Thoracic aorta (tissue), 2 donors: Measurements from ENCODE around the gene PCBP4. TPM values are rescaled to one million over a fixed set of nuclear protein-coding genes. Genes with fewer than 3 reads are reported as not detected.
A peak's percentile ranks its signal among the peaks of the same experiment; 100 is the strongest.

Experiments used
- ATAC-seq: fragments of 150-250 bp; one replicate; pipeline ENCODE4 v1.8.0; 2017; ENCODE audit warnings: low read depth; ENCODE audit not compliant: insufficient number of reproducible peaks, low FRiP score
- DNase-seq: peaks from one replicate; pipeline ENCODE4 v3.0.0-alpha.2; 2020; ENCODE audit warnings: low spot score
- H3K27ac ChIP-seq, 2 donors: fragments of 200-600 bp; sonication (generic); 1 replicate in 1 of 2; 2 replicates in 1 of 2; pipeline ENCODE4 v1.5.1; 2016; ENCODE audit warnings: mild to moderate bottlenecking in 2 of 2, moderate library complexity in 2 of 2
- H3K27me3 ChIP-seq: fragments of 200-600 bp; sonication (generic); replicated peaks from 2 replicates; pipeline ENCODE4 v1.6.0; 2016; ENCODE audit warnings: mild to moderate bottlenecking; ENCODE audit not compliant: insufficient read depth
- H3K36me3 ChIP-seq: fragments of 200-600 bp; sonication (generic); one replicate; pipeline ENCODE4 v1.5.1; 2016
- H3K4me1 ChIP-seq, 2 donors: fragments of 200-600 bp; sonication (generic); 1 replicate in 1 of 2; 2 replicates in 1 of 2; pipeline versions ENCODE4 v1.5.1 to v1.6.0; 2016; ENCODE audit warnings: low read depth in 2 of 2, mild to moderate bottlenecking in 1 of 2; ENCODE audit not compliant: control insufficient read depth in 1 of 2
- H3K4me3 ChIP-seq: fragments of 200-600 bp; sonication (generic); 2 replicates; pipeline ENCODE4 v1.5.1; 2016; ENCODE audit warnings: mild to moderate bottlenecking
- H3K9me3 ChIP-seq: fragments of 200-600 bp; sonication (generic); 2 replicates; pipeline ENCODE4 v1.5.1; 2016
- CTCF ChIP-seq: fragments of 200-600 bp; sonication (generic); IDR thresholded peaks from one replicate; pipeline ENCODE4 v1.5.1; 2019; ENCODE audit warnings: antibody characterized with exemption
- total RNA-seq, 2 donors: library from RNA; depleted of rRNA; stranded (reverse); fragments of >200 nt; gene quantifications; one replicate each; pipeline versions ENCODE4 v1.1.0 to v1.2.3, GENCODE V29; 2016

The PCBP4 gene
- total RNA-seq, 2 donors from 2014 or later = 127 to 144 TPM

- DNase-seq = no peak
- ATAC-seq = no peak
- no peak for TF ChIP-seq CTCF
- no peak overlapping the region for H3K27ac ChIP-seq
- no peaks in the 10 kb centered on the region for H3K36me3 ChIP-seq
- H3K4me1 ChIP-seq = peaks cover 12 to 27% of the 10 kb centered on the region in 2 donors
- H3K27me3 ChIP-seq = no peaks in the 10 kb centered on the region
- no peaks in the 10 kb centered on the region for H3K9me3 ChIP-seq
- no peak overlapping the region for H3K4me3 ChIP-seq
Observed at GRCh38 chr3:51944451-51945021, 22.7 kb downstream of the PCBP4 start.

DNA sequence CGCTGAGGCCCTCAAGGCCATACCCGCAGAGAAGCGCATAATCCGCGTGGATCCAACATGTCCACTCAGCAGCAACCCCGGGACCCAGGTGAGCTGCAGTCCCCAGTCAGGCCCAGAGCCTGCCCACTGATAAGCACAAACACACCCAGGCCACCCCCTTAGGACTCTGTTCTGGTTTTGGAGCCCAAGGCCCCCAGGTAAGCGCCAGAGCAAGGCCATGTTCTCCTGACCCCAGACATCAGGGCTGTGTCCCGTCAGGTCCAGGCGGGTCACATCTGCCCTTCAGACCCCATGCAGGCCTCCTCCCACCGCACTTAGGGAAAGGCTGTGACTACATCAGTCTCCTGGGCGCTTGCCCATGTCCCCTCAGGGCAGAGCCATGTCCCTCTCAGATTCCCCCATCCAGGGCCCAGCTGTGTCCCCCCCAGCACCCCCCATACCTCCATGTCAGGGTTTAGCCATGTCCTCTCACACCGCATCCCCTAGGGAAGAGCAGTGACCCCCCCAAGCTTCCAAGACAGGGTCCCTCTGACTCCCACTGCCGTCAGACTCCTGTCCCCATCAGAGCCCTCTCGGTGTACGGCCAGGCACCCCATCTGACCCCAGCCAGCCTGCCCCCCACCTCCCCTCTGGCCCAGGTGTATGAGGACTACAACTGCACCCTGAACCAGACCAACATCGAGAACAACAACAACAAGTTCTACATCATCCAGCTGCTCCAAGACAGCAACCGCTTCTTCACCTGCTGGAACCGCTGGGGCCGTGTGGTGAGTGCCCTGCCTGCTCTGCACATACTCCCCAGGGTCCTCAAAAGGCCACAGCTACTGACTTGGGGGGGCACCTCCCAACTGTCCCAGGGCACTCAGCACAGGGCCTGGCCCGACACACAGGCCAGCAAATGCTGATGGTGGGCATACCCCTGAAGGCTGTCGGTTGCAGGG, 23.5 kb downstream of the PCBP4 start:
- Histone ChIP-seq H3K36me3 (no peaks in the 10 kb centered on the region), H3K9me3 (no peaks in the 10 kb centered on the region), H3K4me3 (peak overlapping the region; percentile 86), H3K27me3 (no peaks in the 10 kb centered on the region), H3K27ac (peak overlapping the region; percentile 94 to 98), H3K4me1 (peaks cover 12 to 27% of the 10 kb centered on the region in 2 donors)
- TF ChIP-seq CTCF = no peak
- DNase-seq (no peak), ATAC-seq (no peak)

DNA sequence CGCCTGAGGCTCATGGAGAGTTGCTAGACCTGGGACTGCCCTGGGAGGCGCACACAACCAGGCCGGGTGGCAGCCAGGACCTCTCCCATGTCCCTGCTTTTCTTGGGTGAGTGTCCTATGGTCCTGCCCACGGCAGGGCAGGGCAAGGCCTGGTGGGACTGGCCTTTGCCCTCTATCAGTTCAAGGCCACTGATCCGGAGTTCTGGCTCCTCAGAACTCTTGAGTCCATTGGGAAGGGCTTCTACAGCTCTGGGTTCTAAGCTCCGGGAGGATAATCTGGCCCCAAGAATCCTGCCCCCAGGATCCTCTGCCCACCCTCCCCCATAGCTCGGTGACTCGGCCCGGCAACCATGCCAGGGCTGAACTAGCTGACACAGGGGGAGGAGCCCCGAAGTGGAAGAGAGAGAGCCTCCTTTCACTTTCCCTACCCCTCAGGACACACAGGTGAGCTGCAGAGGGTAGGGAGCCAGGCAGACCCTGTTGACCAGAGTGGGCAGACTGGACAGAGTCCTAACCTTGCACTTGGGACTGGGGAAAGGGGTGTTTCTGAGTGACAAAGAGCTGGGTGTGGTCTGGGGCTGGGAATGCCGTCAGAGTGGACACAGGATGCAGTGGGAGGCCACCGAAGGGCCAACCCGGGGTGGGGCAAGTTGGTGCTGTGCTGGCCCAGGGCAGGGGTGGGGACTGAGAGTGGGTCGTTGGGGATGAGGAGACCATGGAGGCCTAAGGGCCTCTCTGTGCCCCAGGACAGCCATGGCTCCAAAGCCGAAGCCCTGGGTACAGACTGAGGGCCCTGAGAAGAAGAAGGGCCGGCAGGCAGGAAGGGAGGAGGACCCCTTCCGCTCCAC, 24.4 kb downstream of the PCBP4 start:
- no peaks in the 10 kb centered on the region for H3K9me3 ChIP-seq
- H3K27me3 ChIP-seq = no peaks in the 10 kb centered on the region
- no peaks in the 10 kb centered on the region for H3K36me3 ChIP-seq
- H3K4me3 ChIP-seq = peak overlapping the region; percentile 86
- DNase-seq (no peak), ATAC-seq (peak; percentile 32)
- no peak for TF ChIP-seq CTCF
- peak overlapping the region; percentile 94 to 98 for H3K27ac ChIP-seq
- H3K4me1 ChIP-seq = peaks cover 12 to 27% of the 10 kb centered on the region in 2 donors

DNA sequence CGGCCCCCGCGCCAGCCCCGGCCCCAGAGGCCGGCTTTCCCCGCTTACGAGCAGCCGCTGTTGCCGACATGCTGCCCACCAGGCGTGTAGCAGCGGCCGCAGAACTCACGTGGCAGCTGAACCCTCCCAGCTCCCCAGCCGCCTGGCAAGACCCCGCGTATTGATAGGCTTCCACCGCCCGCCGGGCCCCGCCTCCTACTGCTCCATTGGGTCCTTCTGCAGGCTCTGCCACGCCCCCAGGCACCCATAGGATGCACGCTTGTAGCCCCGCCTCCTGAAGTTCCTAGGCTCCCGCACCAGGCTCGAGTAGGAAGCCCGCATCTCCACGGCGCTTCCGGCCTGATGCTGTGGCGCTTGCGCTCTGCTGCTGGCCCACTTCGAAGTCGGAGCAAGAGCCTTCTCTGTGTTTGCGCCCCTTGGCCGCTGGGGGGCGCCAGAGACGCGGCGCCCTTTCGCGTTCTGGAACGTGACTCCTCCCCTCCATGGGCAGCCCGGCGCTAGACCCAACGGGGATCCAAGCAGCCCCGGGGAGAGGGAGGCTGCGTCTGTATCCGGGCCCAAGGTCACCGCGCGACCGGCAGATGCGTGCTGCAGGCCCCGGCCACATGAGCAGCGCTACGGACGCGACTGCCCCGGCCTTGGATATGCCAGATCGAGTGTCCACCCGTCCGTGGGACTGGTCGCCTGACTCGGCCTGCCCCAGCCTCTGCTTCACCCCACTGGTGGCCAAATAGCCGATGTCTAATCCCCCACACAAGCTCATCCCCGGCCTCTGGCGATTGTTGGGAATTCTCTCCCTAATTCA, 25.3 kb downstream of the PCBP4 start, which contains the start of the genes PARP3 and RRP9:
Gene PARP3, plus strand, starts transcription at position 566 of the 805 bp plus-strand sequence. CDS start 993 bp downstream, outside the sequence.
Gene RRP9, minus strand, starts transcription at position 107 of the 805 bp plus-strand sequence. Its CDS starts 37 bp downstream, at position 70.
- peak within 1 kb of the TSS; percentile 94 to 98 for H3K27ac ChIP-seq
- no peaks in the 10 kb centered on the region for H3K9me3 ChIP-seq
- H3K4me3 ChIP-seq = peak within 1 kb of the TSS; percentile 86
- no peaks in the 10 kb centered on the region for H3K27me3 ChIP-seq
- peaks cover 1% of the 10 kb centered on the region for H3K36me3 ChIP-seq
- ATAC-seq (peak; percentile 93), DNase-seq (peak; percentile 100)
- peak; percentile 100 for TF ChIP-seq CTCF
- peaks cover 12 to 27% of the 10 kb centered on the region in 2 donors for H3K4me1 ChIP-seq
